ENCODE measurements around the gene SHROOM2.

The SHROOM2 gene

DNA sequence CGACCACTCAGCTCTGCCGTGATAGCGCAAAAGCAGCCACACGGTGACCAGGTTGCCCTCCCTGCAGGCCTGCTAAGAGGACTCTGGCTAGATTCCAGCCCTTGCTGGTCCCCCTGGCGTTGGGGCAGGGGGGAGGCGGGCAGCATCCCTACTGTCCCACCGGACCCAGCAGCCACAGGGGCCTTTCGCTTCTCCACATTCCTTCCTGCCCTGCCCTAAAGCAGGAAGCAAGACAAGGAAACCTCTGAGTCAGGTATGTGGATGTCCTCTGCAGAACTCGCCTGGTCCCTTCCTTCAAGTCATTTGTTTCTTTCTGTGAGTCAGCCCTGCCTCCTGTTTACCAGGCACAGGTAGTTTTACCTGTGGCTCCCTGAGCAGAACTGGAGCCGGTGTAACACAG, 120.7 kb downstream of the SHROOM2 start:
- DNase-seq, result no peak

DNA sequence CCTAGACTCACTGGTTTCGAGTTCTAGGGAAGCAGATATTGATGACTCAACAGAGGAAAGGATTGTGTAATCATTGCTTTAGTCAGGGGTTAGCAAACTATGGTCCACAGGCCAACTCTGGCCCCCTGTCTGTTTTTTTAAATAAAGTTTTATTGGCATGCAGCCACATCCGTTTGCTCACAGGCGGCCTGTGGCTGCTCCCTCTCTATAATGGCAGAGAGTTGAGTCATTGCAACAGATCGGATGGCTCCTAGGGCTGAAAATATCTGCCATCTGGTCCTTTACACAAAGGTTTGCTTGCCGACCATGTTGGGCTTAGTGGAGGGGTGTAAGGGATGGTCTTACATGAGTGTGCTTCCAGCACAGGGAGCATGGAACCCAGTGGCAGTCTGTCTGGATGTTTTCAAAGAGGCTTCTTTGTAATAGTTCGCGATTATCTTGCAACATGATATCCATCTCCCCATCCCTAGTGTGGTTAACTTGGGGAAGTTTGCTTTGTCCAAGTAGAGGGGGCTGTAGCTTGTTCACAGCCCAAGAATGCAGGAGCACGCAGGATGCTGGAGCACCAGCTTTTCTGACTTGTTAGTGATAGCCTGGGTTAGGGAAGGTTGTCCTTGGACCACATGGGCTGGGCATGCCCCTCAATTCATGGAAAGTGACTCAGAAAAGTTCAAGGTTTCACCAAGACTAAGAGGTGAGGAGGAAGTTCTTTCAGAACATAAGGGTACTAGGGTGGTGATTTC, 121.6 kb downstream of the SHROOM2 start:
- DNase-seq, result no peak

DNA sequence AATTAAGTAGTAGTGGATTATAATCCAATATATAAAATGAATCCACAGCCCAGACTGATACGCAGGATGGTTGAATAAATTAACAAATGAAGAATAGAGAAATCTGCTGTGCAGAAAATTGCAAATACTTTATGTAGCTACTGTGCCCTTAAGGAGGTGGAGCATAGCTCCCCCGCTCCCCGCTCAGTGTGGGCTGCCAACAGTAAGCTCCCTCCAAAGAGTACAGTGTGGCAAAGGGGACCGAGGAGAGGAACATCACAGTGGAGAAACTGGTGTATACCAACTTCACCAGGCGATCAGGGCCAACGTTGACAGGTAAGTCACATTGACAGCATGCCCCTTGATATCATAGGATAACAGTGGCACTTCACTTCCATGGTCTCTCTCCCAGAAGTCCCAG, 123.0 kb downstream of the SHROOM2 start:
- no peak for DNase-seq

DNA sequence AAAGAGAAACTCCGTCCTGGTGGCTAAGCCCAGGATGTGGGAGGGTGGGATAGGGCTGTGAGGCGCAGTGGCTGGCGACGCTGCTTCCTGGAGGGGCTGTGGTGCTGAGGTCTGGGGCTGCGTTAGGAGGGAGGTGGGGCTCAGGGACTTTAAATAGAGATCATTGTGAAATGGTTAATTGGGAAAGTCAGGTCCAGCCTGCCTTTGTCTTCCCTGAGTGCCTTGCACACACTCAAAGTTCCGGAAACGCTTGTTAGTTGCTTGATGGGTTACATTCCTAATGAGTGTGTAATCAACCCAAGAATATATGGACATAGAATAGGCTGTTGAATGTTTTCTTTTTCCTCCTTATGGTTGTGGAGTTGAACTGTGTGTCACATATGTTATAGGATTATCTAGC, 125.3 kb downstream of the SHROOM2 start:
- no peak for DNase-seq

DNA sequence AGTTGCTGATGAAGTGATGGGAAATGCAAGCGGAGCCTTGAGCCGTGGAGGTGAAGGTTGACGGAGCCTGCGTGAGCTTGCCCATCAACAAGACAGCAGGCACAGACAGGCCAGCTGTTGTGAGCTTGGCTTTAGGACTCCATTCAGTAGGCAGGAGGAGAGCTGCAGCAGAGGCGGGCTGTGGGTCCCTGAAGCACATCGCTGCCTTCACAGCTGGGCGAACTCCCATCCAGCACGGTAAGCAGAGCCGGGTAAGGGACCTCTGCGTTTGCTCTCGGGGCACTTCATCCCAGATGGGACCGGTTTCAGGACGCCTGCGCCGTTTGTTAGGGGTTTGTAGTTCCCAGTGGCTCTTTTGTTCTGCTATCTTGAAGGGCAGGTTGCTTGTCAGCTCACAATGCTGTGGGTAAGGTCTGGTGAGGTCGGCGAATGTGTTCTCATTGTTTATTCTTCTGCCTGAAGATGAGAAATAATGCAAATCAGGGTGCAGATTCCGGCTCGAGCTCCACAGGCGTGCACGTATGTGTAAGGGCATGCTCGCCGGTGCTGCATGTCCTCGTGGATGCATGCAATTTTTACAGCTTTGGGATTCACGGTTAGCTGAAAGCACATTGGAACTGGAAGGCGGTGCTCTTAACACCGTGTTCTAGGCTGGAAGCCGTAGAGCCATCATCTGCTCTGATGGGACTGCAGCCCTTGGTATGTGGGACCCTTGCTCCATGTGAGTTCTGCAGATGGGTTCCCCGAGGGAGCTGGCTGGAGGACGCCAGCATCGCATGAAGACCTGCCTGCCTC, 126.3 kb downstream of the SHROOM2 start:
- DNase-seq, result no peak

DNA sequence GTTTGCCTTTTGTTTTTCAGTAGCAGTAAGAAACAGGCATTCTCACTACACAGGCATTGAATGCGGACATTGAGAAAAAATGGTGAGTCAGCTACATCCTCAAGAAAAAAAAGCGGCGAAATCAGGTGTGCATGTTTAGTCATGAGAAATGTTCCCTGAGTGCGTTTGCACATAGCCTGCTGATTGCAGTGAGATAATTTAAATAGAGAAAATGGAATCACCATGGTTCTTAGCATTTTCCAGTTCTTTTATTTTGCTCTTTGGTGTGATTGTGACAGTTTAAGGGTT, 126.9 kb downstream of the SHROOM2 start:
- DNase-seq, result no peak

DNA sequence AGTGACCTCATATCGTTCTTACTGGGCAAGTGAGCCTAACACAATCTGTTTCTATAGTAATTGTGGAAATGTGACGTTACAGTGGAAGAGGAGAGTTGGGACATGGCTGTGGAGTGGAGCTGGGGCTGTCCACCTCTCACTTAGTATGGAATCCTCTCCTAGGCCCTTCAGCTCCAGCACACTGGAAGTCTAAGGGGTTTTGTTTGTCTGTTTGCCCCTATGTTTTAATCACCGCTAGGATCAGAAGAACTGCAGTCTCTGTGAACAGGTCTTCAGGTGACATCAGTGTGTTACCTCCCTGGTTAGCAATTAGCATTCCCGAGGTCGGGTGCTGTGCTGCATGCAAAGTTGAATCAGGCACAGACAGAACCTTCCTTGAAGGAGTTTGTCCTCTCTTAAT, 131.6 kb downstream of the SHROOM2 start:
- no peak for DNase-seq

DNA sequence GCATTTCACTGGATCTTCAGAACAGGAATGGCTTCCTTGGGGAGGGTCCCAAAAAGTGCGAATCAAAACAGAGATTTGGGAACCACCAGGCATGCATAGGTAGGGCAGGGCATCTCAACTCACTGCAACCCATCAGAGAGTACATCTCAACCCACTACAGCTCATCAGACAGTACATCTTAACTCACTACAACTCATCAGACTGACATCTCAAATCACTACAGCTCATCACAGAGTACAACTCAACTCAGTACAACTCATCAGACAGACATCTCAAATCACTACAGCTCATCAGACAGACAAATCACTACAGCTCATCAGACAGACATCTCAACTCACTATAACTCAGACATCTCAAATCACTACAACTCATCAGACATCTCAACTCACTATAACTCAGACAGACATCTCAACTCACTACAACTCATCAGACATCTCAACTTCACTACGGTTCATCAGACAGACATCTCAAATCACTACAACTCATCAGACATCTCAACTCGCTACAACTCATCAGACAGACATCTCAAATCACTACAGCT, 133.5 kb downstream of the SHROOM2 start:
- no peak for DNase-seq

DNA sequence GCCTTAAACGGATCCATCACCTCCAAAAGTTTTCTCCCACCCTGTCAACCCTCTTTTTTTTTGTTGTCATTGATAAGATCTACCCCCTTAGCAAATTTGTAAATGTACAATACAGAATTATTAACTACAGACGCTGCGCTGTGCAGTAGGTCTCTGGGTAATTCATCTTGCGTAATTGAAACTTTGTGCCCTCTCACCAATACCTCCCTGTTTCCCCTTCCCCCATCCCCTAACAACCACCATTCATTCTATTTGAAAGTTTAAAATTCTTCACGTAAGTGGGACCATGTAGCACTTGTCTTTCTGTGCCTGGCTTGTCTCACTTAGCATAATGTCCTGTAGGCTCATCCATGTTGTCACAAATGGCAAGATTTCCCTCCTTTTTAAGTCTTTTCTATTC, 135.2 kb downstream of the SHROOM2 start:
- DNase-seq, result no peak

DNA sequence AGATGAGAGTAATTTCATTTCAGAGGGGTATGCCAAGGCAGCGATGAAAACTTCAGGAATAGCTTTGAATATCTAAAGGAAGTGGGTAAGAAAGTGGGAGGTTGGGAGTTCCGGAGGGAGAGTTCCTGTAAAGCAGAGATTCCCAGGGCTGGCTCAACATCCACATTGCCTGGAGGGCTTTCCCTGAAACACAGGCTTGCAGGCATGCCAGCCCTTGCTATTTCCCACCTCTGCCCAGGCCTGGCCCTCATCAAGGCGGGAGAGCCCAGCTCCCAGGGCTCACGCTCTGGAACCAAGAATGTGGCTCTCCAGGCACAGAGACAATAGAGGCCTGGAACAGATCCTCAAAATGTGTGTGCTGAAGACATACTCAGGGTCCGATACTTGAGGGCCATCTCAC, 137.1 kb downstream of the SHROOM2 start:
- DNase-seq, result no peak

DNA sequence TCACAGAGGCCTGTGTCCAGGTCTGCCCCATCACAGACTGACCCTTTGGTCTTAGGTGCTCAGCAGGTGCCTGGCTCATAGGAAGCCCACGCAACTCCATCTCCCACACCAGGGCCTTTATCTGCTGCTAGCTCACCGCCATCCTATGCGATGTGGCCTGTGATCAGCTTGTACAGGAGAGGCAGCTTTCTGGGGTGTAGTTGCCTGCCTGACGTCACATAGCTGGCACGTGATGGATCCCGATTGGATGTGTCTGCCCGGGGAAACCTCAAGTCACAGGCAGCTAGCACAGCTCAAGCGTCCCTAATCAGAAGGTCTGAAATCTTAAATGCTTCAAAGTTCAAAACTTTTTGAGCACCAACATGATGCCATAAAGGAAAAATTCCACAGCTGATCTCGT, 139.8 kb downstream of the SHROOM2 start:
- DNase-seq, result no peak

DNA sequence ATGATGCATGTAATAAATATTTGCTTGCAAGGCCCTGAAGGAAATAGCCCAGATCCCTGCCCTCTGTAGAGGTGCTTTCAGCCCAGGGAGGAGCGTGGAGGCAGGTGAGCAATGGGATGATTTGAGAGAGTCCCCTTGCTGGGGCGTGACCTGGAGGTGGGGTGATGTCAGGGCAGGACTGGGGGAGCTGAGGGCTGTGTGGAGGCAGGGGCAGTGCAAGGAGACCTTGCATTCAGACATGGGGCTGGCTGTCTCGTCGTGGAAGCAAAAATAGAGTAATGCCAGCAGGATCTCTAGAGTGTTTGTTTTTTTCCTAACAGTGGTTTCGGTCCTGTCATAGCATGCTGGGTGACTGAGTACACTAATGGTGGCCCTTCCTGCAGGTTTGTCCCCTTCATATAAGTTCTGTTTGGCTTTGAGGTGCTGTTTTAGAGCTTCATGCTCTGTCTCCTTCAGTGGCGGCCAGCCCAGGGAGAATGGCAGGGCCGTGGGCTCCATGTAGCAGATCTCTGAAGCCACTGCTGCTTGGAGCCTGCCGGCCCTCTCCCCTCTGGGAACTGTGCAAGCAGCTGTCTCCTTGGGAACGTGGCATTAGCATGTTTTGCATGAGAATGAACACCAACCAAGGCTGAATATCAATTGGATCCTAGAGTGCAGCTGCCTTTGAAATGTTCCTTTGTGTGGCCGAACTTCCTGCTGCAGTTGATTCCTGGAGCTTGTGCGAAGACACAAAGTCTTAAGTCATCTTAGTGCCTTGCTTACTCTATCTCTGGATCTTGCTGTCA, 141.7 kb downstream of the SHROOM2 start:
- DNase-seq, result peak; percentile 50

DNA sequence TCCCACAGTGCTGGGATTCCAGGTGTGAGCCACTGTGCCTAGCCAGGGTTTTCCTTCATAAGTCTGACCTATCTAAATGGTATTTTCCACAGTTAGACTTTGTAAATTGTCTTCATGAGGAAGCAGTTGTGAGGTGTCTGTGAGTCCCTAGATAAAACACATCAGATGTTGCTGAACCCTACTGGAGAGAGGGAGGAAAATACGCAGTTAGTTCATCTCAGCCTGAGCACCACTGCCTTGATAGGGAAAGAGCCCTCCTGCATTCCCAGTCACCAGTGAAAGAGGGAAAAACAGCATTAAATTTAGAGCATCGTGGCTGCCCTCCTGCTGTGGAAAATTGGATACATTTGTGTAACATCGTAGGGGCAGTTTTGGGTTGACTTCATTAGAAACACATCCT, 149.2 kb downstream of the SHROOM2 start:
- DNase-seq, result no peak

DNA sequence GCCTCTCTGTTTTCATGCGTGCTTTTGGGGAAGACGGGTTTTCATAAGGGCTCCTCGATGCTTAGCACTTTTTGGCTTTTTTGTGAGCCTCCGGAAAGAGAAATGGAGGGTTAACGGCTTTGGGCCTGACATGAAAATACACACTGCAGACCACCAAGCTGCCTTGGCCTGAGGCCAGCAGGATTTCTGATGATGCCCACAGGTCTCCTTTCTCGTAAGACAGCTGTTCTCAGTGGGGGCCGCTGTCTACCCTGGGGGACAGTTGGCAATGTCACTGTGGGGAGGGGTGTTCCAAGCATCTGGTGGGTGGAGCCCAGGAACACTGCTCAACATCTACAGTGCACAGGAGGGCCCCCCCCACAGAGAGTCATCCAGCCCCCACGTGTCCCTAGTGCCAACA, 151.5 kb downstream of the SHROOM2 start:
- no peak for DNase-seq

DNA sequence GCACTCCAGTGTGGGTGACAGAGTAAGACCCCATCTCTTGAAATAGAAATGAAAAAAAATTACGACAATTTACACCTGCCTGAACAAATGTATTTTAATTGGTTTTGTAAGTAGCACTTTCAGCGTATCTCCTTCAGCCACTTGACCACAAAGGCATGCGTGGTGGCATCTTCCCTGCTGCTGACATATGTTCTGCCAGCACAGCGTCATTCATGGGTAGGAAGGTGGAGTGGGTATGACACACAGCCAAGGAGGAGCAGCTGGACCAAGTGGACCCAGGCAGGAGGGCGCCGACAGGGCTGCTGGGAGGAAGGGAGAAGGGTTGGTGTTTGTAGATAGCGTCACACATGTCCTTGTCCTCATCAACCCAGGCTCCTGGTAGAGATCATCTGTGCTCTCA, 152.3 kb downstream of the SHROOM2 start:
- no peak for DNase-seq

DNA sequence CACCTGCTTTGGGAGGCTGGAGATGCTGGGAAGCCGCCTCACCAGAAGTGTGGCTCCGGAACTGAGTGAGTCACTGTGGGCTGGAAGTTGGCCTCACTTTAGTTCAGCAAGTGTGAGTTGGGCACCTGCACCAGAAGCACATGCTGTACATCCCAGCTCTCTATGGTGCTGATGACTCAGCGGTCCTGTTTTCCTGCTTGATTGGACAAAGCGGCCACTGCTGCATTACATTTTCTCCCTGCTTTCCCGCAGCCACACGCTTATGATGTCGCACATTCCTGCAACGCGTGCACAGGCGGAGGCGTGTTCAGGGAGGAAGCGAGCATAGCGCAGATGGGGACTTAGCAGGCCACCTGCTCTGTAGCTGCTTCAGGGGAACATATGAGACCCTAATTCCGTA, 154.2 kb downstream of the SHROOM2 start:
- no peak for DNase-seq

DNA sequence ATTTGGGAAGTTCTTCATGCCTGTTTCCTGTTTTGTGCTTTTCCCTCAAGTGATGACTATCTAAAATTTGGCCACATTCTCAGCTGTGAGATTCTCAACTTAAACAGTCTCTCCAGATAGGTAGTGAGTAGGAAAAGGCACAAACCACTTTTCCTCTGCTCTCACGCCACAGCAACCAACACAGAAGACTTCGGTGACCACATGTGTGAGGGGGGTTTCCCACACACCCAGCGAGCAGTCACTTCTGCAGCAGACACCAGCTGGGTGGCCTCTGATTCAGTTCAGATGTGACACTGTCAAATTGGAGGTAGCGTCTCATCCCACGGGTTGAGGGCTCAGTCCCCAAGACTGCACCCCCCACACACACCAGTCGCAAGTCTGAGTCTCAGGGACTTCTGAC, 155.9 kb downstream of the SHROOM2 start:
- DNase-seq, result no peak

DNA sequence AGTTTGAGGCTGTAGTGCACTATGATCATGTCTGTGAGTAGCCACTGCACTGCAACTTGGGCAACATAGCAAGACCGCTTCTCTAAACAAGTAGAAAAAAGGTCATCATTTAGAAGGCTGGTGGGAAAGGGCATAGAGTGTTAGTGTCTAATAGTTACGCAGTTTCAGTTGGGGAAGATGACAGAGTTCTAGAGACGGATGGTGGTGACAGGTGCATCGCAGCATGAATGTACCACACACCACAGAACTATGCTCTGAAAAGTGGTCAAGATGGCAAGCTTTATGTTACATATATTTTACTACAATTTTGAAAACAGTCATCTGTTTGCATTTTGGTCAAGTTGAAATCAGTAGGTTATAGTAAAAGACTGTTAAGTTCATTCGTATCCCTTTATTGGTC, 157.2 kb downstream of the SHROOM2 start:
- no peak for DNase-seq

DNA sequence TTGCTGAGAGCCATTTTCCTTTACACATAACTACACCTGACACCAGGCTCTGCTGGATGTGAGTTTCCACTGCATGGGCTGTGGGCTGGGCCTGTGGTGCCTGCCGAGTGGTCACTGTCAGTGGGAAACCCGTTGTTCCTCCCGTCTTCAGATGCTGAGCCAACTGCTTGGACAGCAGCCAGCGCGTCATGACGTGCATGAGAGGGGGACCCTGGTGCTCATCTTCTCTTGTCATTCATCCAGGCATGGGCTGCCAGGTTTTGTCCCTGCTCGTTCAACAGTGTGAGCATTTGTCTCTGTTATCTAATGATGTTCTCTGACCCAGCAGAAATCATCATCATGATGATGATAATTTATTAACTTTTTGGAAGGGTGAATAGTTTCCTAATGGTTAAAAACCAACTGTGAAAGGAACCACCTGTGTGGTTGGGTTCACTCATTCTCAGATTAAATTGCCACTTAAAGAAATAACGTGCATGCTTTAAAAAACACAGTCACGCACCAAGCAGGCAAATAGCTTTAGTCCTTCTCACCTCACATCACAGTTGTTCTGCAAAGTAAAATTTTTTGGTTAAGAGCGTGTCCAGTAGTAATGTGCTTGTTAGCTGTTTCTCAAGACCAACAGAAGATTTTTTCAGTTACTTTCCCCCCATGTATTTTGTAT, 161.0 kb downstream of the SHROOM2 start:
- DNase-seq, result no peak

DNA sequence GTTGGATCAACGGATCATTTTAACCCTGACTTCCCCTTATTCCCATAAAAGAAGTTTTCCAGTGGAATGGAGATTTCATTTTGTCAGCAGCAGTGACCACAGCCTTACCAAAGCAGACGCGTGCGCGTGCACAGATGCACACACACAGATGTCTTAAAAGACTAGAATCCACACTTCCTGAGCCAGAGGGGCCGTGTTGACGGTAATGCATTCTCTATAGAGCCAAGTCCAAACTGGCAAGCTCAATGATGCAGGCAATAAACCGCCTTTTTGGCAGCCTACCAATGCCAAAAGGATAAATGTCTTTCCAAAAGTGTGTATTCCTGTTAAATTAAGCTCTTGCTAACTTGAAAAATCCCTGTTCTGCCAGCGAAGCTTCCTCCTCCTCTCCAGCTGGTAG, 162.2 kb downstream of the SHROOM2 start:
- DNase-seq, result no peak

DNA sequence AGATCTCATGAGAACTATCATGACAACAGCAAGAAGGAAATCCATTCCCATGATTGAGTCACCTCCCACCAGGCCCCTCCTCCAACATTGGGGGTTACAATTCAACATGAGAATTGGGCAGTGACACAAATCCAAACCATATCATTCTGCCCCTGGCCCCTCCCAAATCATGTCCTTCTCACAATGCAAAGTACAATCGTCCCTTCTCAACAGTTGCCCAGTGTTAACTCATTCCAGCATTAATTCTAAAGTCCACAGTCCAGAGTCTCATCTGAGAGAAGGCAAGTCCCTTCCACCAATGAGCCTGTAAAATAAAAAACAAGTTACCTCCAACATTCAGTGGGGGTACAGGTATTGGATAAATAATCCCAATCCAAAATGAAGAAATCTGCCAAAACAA, 166.1 kb downstream of the SHROOM2 start:
- DNase-seq, result no peak

DNA sequence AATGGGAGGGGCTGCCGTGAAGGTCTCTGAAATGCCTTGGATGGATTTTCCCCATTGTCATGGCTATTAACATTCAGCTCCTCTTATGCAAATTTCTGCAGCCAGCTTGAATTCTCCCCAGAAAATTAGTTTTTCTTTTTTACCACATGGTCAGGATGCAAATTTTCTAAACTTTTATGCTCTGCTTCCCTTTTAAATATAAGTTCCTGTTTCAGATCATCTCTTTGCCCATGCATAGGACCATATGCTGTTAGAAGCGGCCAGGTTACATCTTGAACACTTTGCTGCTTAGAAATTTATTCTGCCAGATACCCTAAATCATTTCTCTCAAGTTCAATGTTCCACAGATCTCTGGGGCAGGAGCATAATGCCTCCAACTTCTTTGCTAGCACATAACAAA, 167.2 kb downstream of the SHROOM2 start:
- no peak for DNase-seq

DNA sequence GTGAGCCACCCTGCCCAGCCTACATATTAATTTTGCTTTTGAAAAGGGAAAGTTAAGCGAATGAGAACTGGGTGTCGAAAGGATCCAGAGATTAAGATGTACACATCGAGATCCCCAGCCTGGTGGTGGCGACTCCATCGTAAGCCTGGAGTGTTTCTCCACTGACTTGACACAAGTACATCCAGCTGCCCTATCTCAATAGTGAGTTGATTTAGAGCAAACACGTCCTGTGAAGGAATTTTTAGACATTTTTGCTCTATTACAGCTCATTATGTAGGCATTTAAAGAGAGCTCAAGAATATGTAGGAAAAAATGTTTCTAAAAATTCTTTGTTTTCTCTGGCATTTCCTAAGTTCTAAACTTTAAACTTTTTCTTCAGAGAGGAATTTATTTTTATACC, 169.3 kb downstream of the SHROOM2 start:
- DNase-seq, result no peak
